GF-D8 (cell line): ENCODE results near the gene EIF5A.
A peak's percentile ranks its signal among the peaks of the same experiment; 100 is the strongest.

ENCODE experiments used
- DNase-seq: peaks from one replicate; lab custom pipeline; 2025; lab: John Stamatoyannopoulos, UW

The EIF5A gene

GRCh38 chr17:7285679-7286078 is 21.7 kb upstream of the EIF5A start:
- no peak for DNase-seq

- DNase-seq: no peak
Measured at GRCh38 chr17:7289256-7290032, 18.0 kb upstream of the EIF5A start.

- no peak for DNase-seq
Measured at GRCh38 chr17:7290166-7290565, 17.3 kb upstream of the EIF5A start.

GRCh38 chr17:7290685-7291084 is 16.7 kb upstream of the EIF5A start:
- no peak for DNase-seq

- no peak for DNase-seq
Measured at GRCh38 chr17:7292194-7292593, 15.2 kb upstream of the EIF5A start.

- no peak for DNase-seq
Measured at GRCh38 chr17:7292729-7293128, 14.7 kb upstream of the EIF5A start.

- no peak for DNase-seq
Measured at GRCh38 chr17:7293159-7293558, 14.3 kb upstream of the EIF5A start.

- no peak for DNase-seq
Measured at GRCh38 chr17:7293816-7294613, 13.4 kb upstream of the EIF5A start.

- peak; percentile 61 for DNase-seq
Measured at GRCh38 chr17:7294614-7295153, 12.7 kb upstream of the EIF5A start, which contains the start of gene YBX2. Gene YBX2, minus strand, starts transcription at chr17:7294639. Its CDS starts 139 bp downstream, at chr17:7294500.

- DNase-seq: no peak
Measured at GRCh38 chr17:7295230-7296180, 11.9 kb upstream of the EIF5A start.

- peak; percentile 20 for DNase-seq
Measured at GRCh38 chr17:7296189-7296861, 11.1 kb upstream of the EIF5A start.

GRCh38 chr17:7304179-7304578 is 3.2 kb upstream of the EIF5A start:
- no peak for DNase-seq

- no peak for DNase-seq
Measured at GRCh38 chr17:7307686-7308624, 527 bp downstream of the EIF5A start.

GRCh38 chr17:7308625-7309433 is 1.4 kb downstream of the EIF5A start:
- peak; percentile 16 for DNase-seq

GRCh38 chr17:7309628-7310027 is 2.2 kb downstream of the EIF5A start:
- DNase-seq: no peak

- no peak for DNase-seq
Measured at GRCh38 chr17:7311110-7311705, 3.8 kb downstream of the EIF5A start.

- DNase-seq: no peak
Measured at GRCh38 chr17:7312432-7313087, 5.1 kb downstream of the EIF5A start.
